MM.1S (cell line): ENCODE results near the gene GRID2IP.
"Not testable (repeated sequence)": the region's sequence is repeated elsewhere in the genome, so short reads cannot be mapped to it uniquely, and the experiment has no call there.

Experiments used
- DNase-seq: peaks from one replicate; pipeline ENCODE4 v3.0.0-alpha.2; 2015
- H2AFZ ChIP-seq: fragments of 300-600 bp; sonication (generic); 2 replicates; pipeline ENCODE4 v1.6.0; 2016; ENCODE audit warnings: antibody characterized with exemption, low read length
- H3F3A ChIP-seq: fragments of 300-600 bp; sonication (generic); 2 replicates; pipeline ENCODE4 v1.6.1; 2016; ENCODE audit warnings: mild to moderate bottlenecking, antibody characterized with exemption, low read length, moderate library complexity, mixed read lengths; ENCODE audit not compliant: insufficient read depth
- H3K27ac ChIP-seq: fragments of 300-600 bp; sonication (generic); 2 replicates; pipeline ENCODE4 v1.5.1; 2016; ENCODE audit warnings: mild to moderate bottlenecking, low read length
- H3K27me3 ChIP-seq: fragments of 300-600 bp; sonication (generic); replicated peaks from 2 replicates; pipeline ENCODE4 v1.6.0; 2016; ENCODE audit warnings: low read length; ENCODE audit not compliant: insufficient read depth
- H3K36me3 ChIP-seq: fragments of 300-600 bp; sonication (generic); replicated peaks from 2 replicates; pipeline ENCODE4 v1.6.1; 2016; ENCODE audit warnings: mild to moderate bottlenecking, low read length, mixed read lengths; ENCODE audit not compliant: insufficient read depth
- H3K4me1 ChIP-seq: fragments of 300-600 bp; sonication (generic); 2 replicates; pipeline ENCODE4 v1.6.1; 2016; ENCODE audit warnings: low read length, mixed read lengths
- H3K4me2 ChIP-seq: fragments of 300-600 bp; sonication (generic); 2 replicates; pipeline ENCODE4 v1.6.0; 2016; ENCODE audit warnings: low read depth, low read length
- H3K4me3 ChIP-seq: fragments of 300-600 bp; sonication (generic); 2 replicates; pipeline ENCODE4 v1.5.1; 2016; ENCODE audit warnings: low read length, mixed read lengths
- H3K79me2 ChIP-seq: fragments of 300-600 bp; sonication (generic); 2 replicates; pipeline ENCODE4 v1.6.1; 2016; ENCODE audit warnings: mixed run types, low read length, mixed read lengths
- H3K9ac ChIP-seq: fragments of 300-600 bp; sonication (generic); 2 replicates; pipeline ENCODE4 v1.6.1; 2016; ENCODE audit warnings: low read length, mixed read lengths
- H3K9me2 ChIP-seq: fragments of 300-600 bp; sonication (generic); replicated peaks from 2 replicates; pipeline ENCODE4 v1.6.1; 2016; ENCODE audit warnings: mild to moderate bottlenecking, low read length, mixed read lengths; ENCODE audit not compliant: insufficient read depth
- H3K9me3 ChIP-seq: fragments of 300-600 bp; sonication (generic); replicated peaks from 2 replicates; pipeline ENCODE4 v1.6.1; 2016; ENCODE audit warnings: mild to moderate bottlenecking, low read length, mixed read lengths; ENCODE audit not compliant: insufficient read depth
- H4K20me1 ChIP-seq: fragments of 300-600 bp; sonication (generic); 2 replicates; pipeline ENCODE4 v1.6.1; 2016; ENCODE audit warnings: mild to moderate bottlenecking, low read length, moderate library complexity, mixed read lengths; ENCODE audit not compliant: insufficient read depth
- EZH2 ChIP-seq: fragments of 300-600 bp; sonication (generic); optimal IDR thresholded peaks from 2 replicates; pipeline ENCODE3; 2017; ENCODE audit warnings: low read depth, mild to moderate bottlenecking, antibody characterized with exemption, low read length, mixed read lengths
- EZH2phosphoT487 ChIP-seq: fragments of 300-600 bp; sonication (generic); IDR thresholded peaks from 2 replicates; pipeline ENCODE4 v1.6.1; 2018; ENCODE audit warnings: antibody characterized with exemption, low read length
- TF ChIP-seq, protein P1 (sequence below): fragments of 300-600 bp; sonication (generic); IDR thresholded peaks from 2 replicates; pipeline ENCODE4 v1.5.1; 2016; ENCODE audit warnings: antibody characterized with exemption, low read length, mixed read lengths

GRID2IP gene

DNA sequence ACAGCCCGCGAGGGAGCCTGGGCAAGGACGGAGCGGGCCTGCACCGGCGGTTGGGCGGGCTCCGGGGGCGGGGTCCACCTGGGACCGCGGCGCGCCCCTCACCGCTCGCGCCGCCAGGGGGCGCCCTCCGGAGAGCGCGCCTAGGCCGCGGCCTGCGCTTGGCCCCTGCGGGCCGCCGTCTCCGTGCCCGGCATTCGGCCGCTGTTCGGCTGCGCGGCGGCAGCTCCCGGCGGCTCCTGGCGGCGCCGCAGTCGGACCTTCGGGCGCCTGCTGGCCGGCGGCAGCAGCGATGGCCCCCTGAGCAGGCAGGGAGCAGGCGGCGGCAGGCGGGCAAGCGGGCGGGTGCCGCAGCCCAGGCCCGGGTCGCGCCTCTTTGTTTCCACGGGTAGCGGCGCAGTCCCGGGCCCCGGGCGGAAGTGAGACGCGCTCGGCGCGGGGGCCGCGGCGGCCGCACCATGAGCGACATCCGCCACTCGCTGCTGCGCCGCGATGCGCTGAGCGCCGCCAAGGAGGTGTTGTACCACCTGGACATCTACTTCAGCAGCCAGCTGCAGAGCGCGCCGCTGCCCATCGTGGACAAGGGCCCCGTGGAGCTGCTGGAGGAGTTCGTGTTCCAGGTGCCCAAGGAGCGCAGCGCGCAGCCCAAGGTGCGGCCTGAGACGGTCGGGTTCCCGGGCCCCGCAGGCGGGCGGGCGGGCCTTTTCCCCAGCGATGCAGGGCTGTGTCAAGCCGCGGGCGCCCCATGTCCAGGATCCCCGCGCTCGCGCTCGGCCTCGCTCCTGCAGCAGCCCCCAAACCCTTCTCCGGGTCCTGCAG, 38.8 kb upstream of the GRID2IP start, which contains the start of gene INTS15:
TSS of gene INTS15 (plus strand) at position 193 of the 816 bp plus-strand sequence. CDS start at position 456, 263 bp downstream.
- H3K79me2 ChIP-seq, result peaks cover 23% of the 10 kb centered on the region
- peak within 1 kb of the TSS; percentile 55; the same call in 1 of the 2 replicates for H3K27ac ChIP-seq
- no peaks in the 10 kb centered on the region for H3K9me2 ChIP-seq
- peaks cover 7% of the 10 kb centered on the region; the same call in 1 of the 2 replicates for H3K4me1 ChIP-seq
- no peaks in the 10 kb centered on the region for H3K27me3 ChIP-seq
- peaks cover 8% of the 10 kb centered on the region for H3F3A ChIP-seq
- peak within 1 kb of the TSS; percentile 86 for H2AFZ ChIP-seq
- TF ChIP-seq, protein P1, sequence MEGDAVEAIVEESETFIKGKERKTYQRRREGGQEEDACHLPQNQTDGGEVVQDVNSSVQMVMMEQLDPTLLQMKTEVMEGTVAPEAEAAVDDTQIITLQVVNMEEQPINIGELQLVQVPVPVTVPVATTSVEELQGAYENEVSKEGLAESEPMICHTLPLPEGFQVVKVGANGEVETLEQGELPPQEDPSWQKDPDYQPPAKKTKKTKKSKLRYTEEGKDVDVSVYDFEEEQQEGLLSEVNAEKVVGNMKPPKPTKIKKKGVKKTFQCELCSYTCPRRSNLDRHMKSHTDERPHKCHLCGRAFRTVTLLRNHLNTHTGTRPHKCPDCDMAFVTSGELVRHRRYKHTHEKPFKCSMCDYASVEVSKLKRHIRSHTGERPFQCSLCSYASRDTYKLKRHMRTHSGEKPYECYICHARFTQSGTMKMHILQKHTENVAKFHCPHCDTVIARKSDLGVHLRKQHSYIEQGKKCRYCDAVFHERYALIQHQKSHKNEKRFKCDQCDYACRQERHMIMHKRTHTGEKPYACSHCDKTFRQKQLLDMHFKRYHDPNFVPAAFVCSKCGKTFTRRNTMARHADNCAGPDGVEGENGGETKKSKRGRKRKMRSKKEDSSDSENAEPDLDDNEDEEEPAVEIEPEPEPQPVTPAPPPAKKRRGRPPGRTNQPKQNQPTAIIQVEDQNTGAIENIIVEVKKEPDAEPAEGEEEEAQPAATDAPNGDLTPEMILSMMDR, result peak; percentile 28; the same call in 1 of the 2 replicates
- TF ChIP-seq EZH2, result no peak
- peak; percentile 86 for DNase-seq
- no peaks in the 10 kb centered on the region for H3K36me3 ChIP-seq
- H3K4me3 ChIP-seq, result peak within 1 kb of the TSS; percentile 100
- peak within 1 kb of the TSS; percentile 77 for H3K9ac ChIP-seq
- H3K9me3 ChIP-seq, result no peaks in the 10 kb centered on the region
- peak within 1 kb of the TSS; percentile 86 for H3K4me2 ChIP-seq
- H4K20me1 ChIP-seq, result no peaks in the 10 kb centered on the region

DNA sequence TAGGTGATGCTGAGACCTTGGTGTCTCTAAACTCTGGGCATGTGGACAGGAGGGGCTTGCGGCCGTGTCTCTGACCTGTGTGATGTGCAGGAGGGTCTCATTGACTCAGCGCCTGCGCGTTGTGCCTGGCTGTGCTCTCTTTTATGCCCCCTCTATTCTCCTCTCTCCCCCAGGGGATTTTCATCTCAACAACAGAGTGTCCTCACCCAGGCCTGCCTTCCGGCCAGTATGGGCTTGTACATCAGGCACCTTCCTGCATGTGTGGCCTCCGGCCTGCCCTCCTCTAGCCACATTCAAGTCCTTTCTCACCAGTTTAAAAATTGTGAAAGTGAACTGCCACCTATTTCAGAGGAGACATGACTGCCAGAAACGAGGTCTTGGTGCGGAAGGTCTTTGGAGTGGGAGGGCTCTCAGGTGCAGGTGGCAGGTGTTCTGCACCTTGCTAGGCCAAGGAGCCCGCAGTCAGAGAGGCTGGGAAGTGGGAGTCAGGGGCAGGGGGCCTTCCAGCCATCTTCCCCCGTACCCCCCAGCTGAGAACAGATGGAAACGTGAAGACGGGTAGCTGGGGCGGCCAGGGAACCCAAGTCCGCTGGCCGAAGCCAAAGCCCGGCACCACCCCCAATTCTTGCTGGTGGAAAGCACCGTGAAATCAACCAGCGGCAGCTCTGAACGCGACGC, 38.0 kb upstream of the GRID2IP start:
- H2AFZ ChIP-seq, result peak overlapping the region; percentile 69
- DNase-seq, result no peak
- H3K36me3 ChIP-seq, result no peaks in the 10 kb centered on the region
- H3K4me2 ChIP-seq, result peak overlapping the region; percentile 86
- peak overlapping the region; percentile 51; the same call in 1 of the 2 replicates for H3K4me3 ChIP-seq
- H3K9ac ChIP-seq, result peak overlapping the region; percentile 40; the same call in 1 of the 2 replicates
- H3K27me3 ChIP-seq, result no peaks in the 10 kb centered on the region
- H3K4me1 ChIP-seq, result peaks cover 7% of the 10 kb centered on the region; the same call in 1 of the 2 replicates
- H3K79me2 ChIP-seq, result peaks cover 23% of the 10 kb centered on the region
- no peaks in the 10 kb centered on the region for H4K20me1 ChIP-seq
- peak overlapping the region; percentile 55; the same call in 1 of the 2 replicates for H3K27ac ChIP-seq
- H3K9me3 ChIP-seq, result no peaks in the 10 kb centered on the region
- TF ChIP-seq EZH2phosphoT487, result no peak
- TF ChIP-seq, protein P1, result no peak
- TF ChIP-seq EZH2, result no peak
- H3K9me2 ChIP-seq, result no peaks in the 10 kb centered on the region
- peaks cover 8% of the 10 kb centered on the region for H3F3A ChIP-seq

DNA sequence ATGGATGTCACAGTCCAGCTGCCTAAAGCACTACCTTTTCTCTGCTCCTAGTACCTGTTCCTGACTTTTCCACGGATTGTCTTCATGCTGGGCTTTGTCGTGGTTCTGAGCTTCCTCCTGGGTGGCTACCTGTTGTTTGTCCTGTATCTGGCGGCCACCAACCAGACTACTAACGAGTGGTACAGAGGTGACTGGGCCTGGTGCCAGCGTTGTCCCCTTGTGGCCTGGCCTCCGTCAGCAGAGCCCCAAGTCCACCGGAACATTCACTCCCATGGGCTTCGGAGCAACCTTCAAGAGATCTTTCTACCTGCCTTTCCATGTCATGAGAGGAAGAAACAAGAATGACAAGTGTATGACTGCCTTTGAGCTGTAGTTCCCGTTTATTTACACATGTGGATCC, 37.3 kb upstream of the GRID2IP start:
- Histone ChIP-seq H3K79me2 (peaks cover 23% of the 10 kb centered on the region), H3K4me3 (no peak overlapping the region), H3K9me2 (no peaks in the 10 kb centered on the region), H3K9ac (no peak overlapping the region), H3K4me1 (peaks cover 7% of the 10 kb centered on the region; the same call in 1 of the 2 replicates), H4K20me1 (no peaks in the 10 kb centered on the region), H3K27ac (no peak overlapping the region), H3F3A (peaks cover 8% of the 10 kb centered on the region), H3K27me3 (no peaks in the 10 kb centered on the region), H2AFZ (no peak overlapping the region), H3K9me3 (no peaks in the 10 kb centered on the region), H3K4me2 (no peak overlapping the region), H3K36me3 (no peaks in the 10 kb centered on the region)
- no peak for TF ChIP-seq EZH2phosphoT487
- no peak for TF ChIP-seq EZH2
- TF ChIP-seq, protein P1, result no peak
- no peak for DNase-seq

DNA sequence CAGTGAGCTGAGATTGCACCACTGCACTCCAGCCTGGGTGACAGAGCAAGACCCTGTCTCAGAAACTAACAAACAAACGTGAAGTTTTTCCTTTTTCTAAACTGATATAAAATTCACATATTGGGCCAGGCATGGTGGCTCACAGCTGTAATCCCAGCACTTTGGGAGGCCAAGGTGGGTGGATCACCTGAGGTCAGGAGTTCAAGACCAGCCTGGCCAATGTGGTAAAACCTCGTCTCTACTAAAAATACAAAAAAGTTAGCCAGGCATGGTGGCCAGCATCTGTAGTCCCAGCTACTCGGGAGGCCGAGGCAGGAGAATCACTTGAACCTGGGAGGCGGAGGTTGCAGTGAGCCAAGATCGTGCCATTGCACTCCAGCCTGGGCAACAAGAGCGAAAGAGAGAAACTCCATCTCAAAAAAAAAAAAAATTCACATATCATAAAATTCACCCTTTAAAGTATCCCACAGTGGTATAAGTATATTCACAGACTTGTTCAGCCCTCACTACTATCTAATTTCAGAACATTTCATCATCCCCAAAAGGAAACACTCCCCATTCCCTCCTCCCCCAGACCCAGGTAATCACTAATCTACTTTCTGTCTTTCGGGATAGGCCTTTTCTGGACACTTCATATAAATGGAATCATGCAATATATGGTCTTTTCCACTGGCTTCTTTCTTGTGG, 34.6 kb upstream of the GRID2IP start:
- H4K20me1 ChIP-seq, H3K4me1 ChIP-seq, H3K36me3 ChIP-seq, H3K4me2 ChIP-seq, DNase-seq, H3K9me2 ChIP-seq, H3F3A ChIP-seq, H3K27ac ChIP-seq, H3K9me3 ChIP-seq, H2AFZ ChIP-seq, H3K27me3 ChIP-seq, H3K9ac ChIP-seq, H3K4me3 ChIP-seq, H3K79me2 ChIP-seq: not testable (repeated sequence)
